HG03064 (cell line): Measurements from ENCODE around the gene NHERF2.

Experiments
- ATAC-seq: cut with Tn5 transposase; IDR thresholded peaks from one replicate; pipeline ENCODE4 v1.9.1; 2021; ENCODE audit warnings: low read depth; ENCODE audit not compliant: unreplicated experiment

NHERF2 gene

DNA sequence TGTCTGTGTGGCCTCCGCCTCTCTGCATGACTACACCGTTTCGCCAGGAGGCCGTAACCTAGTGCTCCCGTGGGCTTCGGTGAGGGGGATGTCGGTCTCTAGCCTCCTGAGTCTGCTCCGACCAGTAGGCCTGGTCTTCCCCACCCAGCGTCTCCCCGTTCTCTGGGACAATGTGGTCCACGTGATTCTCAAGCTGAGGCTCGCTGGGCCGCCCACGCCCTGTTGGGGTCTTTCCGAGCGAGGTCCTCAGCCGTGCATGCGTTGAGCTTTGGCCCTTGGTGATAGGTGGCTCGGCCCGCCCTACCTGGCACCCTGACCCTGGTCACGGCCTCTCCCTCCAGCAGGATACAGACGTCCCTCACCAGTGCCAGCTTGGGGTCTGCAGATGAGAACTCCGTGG is 52.0 kb downstream of the NHERF2 start:
- ATAC-seq = no peak

DNA sequence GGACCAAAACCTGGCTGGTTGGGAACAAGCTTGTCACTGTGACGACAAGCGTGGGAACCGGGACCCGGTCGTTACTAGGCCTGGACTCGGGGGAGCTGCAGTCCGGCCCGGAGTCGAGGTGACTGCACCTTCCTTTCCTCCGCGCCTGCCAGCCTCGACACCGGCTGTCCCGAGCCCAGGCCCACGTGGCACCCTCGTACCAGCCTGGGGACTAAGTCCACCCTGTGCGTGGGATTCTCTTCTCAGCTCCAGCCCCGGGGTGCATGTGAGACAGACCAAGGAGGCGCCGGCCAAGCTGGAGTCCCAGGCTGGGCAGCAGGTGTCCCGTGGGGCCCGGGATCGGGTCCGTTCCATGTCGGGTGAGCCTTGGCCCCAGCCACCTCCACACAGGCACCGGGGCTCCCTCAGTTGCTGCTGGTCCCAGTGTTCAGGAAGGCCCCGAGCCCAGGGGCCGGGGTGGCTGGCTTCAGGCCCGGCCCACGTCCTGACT is 52.7 kb downstream of the NHERF2 start:
- no peak for ATAC-seq

DNA sequence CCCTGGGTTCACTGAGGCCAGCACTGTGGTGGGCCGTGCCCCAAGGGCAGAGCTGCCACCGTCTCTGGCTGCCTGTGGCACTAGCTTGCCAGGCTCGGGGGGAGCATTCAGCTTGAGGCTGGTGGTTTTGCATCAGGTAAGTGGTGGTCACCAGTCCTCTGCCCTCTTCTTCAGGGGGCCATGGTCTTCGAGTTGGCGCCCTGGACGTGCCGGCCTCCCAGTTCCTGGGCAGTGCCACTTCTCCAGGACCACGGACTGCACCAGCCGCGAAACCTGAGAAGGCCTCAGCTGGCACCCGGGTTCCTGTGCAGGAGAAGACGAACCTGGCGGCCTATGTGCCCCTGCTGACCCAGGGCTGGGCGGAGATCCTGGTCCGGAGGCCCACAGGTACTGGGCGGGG is 53.3 kb downstream of the NHERF2 start:
- ATAC-seq = no peak

DNA sequence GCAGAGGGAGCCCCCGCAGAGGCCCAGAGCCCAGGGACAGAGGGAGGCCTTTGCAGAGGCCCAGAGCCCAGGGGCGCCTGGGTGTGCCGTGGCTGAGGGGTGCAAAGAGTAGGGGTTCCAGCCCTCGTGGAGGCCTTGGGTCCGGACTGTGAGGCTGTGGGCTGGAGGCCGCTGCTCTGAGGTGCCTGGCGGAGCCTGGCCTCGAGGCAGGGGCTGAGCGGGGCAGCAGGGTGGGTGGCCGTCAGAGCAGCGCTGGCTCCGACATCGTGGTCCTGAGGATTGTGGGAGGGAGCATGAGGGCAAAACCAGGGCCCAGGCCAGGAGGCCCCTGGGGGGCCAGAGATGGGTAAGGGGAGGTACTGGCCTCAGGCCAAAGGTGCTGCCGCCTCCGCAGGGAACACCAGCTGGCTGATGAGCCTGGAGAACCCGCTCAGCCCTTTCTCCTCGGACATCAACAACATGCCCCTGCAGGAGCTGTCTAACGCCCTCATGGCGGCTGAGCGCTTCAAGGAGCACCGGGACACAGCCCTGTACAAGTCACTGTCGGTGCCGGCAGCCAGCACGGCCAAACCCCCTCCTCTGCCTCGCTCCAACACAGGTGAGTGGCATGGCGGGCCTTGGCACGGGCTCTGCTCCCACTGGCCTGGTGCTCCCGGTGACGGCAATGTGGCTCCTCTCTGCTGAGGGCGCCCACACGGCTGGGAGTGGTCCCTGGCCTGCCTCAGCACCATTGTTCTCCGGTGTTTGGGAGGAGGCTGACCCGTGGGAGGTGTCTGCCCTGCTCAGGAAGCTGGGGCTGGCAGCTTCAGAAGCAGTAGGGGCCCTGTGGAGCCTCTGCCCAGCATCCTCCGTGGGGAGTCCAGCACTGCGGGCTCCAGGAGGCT is 54.7 kb downstream of the NHERF2 start:
- ATAC-seq = no peak

DNA sequence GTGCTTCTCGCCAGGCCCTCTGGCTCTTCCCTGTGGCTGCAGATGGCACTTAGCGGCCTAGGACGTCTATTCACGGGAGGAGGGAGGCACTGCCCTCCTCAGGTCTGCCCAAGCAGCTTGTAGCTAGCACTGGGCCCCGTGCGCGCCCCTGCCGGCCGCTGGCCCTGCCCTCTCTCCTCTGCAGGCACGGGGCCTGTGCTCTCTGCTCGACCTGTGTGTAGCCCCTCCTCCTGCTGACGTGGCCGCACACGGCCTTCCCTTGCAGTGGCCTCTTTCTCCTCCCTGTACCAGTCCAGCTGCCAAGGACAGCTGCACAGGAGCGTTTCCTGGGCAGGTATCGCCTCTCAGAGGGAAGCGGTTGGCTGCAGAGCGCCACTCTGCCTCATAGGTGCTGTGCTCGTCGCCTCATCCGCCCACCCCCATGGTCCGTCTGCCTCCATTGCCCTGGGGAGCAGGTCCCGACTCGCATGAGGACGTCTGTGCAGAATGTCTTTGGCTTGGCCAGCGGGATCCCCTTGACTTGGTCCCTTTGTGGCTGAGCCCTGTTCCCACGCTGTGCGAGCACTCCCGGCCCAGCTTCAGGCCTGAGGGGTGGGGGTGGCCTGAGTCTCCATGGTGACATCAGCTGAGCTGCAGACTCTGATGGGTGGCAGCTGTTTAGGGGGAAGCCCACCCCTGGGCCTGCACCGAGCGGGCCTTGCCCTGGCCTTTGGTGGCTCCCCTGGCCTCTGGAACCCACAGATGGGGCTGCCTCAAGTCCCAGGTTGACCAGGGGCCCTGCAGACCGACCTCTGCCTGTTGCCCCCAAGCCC is 55.7 kb downstream of the NHERF2 start:
- ATAC-seq = no peak

DNA sequence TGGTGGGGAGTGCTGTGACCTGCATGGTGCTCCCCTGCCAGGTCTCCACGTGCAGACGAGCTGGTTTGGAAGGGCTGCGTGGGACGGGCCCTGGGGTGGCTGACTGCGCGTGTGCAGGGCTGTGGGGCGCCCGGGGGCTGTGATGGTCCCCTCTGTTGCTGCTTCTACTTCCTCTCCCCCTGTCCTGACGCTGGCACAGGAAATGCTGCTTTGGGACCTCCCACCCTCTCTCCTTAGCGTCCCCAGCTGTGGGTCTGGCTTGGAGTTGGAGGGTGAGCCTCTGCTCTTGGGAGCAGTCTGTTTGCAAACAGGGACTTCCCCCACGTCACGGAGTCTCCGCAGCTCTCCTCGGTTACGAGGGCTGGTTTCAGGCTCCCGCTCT is 56.3 kb downstream of the NHERF2 start:
- no peak for ATAC-seq

DNA sequence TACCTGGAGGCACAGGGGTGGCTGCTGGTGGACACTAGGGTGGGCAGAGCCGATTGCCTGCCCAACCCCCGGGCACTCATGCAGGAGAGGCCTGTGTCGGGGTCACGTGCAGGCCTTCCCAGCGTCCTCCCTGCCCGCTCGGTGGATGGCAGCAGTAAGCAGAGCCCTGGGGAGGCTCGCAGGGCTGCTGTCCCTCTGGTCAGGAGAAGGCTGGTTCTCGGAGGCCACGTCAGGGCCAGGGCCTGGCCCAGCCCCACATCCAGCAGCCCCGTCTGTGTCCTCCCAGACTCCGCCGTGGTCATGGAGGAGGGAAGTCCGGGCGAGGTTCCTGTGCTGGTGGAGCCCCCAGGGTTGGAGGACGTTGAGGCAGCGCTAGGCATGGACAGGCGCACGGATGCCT is 56.7 kb downstream of the NHERF2 start:
- no peak for ATAC-seq

DNA sequence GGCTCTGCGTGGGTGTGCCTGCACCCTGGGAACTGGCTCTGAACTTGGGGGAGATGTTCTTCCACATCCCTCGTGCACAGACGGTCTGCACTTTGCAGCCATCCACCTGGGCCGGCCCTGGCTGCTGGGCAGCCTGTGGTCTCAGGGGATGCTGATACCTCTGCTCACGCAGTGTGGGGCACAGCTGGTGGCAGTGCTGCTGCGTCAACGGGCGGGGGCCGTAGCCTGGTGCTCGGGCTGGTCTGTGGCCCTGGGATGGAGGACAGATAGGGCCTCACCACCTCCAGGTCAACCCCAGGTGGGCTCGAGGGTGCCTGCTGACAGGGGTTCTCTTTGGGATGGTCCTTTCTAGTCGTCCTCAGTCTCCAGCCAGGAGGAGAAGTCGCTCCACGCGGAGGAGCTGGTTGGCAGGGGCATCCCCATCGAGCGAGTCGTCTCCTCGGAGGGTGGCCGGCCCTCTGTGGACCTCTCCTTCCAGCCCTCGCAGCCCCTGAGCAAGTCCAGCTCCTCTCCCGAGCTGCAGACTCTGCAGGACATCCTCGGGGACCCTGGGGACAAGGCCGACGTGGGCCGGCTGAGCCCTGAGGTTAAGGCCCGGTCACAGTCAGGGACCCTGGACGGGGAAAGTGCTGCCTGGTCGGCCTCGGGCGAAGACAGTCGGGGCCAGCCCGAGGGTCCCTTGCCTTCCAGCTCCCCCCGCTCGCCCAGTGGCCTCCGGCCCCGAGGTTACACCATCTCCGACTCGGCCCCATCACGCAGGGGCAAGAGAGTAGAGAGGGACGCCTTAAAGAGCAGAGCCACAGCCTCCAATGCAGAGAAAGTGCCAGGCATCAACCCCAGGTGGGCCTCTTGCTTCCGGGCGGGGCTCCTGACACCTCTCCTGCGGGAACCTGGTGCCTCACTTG is 57.4 kb downstream of the NHERF2 start:
- no peak for ATAC-seq

DNA sequence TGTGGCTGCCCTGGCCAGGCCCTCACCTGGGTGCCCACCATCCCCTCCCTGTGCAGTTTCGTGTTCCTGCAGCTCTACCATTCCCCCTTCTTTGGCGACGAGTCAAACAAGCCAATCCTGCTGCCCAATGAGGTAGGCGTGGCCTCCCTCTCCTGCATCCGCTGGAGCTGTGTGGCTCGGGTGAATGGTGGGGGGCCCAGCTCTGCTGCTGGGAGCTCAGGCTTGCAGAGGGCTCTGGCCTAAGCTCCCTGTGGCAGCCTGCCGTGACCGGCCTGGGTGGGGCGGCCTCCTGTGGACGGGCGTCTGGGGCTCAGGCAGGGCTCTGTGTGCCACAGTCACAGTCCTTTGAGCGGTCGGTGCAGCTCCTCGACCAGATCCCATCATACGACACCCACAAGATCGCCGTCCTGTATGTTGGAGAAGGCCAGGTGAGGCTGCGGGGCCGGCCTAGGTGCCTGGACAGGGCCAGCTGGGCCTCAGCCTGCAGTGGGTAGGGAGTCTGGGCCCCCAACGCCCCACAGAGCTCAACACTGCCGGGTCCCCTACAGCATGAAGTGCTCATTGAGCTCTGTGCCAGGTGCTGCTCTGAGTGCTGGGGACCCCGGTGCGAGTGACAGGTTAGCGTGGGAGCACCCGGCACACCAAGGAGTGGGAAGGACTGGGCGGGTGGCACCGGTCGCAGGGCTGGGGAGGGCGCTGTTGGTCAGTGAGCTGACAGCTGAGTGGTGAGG is 58.4 kb downstream of the NHERF2 start:
- ATAC-seq = no peak

DNA sequence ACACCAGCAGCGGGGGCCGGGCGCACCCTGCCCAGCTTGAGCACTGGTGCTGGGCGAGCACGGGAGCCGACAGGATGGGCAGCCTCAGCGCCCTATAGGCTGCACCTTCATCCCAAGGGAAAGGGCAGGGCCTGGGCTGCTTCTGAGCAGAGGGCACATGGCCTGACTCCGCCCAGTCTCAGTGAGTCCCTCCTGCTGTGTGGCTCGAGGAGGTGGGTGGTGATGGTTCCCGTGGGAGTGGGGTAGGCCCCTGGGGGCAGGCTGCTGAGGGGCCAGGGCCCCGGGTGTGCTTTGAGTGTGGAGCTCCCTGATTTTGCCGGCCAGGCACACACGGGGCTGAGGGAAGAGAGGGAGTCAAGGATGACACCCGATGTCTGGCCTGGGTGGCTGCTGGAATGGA is 59.0 kb downstream of the NHERF2 start:
- ATAC-seq = no peak

DNA sequence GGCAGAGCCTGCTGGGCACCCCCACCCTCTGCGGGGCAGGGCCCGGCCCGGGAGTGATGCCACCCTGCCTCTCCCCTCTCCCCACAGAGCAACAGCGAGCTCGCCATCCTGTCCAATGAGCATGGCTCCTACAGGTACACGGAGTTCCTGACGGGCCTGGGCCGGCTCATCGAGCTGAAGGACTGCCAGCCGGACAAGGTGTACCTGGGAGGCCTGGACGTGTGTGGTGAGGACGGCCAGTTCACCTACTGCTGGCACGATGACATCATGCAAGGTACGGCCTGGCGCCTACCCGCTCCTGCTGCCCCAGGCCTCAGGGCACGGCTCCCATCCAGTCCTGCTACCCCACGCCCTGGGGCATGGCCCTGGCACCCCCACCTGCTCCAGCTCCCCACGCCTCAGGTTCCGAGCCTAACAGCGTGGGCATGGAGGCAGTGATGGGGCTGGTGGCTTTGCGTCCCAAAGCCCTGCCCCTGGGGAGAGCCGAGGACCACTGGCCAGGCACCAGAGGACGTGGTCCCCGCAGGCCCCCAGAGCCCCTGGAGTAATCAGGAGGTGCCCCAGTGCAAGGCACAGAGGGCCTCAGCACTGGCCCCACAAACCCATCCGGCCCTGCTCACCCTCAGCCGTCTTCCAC is 59.5 kb downstream of the NHERF2 start:
- no peak for ATAC-seq

DNA sequence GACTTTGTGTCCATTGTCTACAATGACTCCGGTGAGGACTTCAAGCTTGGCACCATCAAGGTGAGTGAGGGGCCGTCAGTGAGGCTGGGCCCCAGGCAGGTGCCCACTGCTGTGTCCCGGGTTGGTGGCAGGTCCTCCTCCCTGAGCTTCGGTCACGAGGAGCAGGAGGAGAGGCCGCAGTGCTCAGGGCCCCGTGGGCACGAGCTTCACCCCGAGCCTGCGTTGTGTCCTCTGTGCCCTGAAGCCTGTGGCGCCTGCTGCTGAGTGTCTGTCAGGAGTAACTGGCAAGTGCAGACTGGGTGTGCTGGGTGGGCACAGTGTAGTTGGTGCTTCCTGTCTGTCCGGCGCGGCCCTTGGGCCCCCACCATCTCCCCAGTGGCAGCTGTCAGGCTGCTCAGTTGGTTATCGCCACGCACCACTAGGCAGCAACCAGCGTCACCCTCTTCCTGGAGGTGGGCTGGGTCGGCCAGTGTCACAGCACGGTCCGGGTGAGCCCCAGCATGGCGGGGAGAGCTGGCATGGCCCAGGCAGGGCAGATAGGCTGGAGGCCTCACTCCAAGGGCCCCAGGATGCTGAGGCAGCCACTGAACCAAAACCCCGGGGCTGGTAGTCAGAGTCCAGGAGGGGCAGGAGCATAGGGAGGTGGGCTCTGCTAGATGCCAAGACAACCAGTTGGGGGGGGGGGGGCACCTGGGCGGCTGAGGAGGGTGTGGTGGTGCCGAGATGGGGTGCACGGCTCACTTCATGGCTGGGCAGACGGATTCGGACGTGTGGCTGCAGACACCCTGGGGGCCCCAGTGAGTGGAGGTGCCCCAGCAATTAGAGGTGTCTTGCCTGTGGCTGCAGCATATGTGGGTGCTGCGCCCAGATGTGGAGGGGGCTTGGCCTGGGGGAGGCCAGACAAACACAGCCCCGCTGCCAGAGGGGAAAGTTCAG is 60.4 kb downstream of the NHERF2 start:
- no peak for ATAC-seq

DNA sequence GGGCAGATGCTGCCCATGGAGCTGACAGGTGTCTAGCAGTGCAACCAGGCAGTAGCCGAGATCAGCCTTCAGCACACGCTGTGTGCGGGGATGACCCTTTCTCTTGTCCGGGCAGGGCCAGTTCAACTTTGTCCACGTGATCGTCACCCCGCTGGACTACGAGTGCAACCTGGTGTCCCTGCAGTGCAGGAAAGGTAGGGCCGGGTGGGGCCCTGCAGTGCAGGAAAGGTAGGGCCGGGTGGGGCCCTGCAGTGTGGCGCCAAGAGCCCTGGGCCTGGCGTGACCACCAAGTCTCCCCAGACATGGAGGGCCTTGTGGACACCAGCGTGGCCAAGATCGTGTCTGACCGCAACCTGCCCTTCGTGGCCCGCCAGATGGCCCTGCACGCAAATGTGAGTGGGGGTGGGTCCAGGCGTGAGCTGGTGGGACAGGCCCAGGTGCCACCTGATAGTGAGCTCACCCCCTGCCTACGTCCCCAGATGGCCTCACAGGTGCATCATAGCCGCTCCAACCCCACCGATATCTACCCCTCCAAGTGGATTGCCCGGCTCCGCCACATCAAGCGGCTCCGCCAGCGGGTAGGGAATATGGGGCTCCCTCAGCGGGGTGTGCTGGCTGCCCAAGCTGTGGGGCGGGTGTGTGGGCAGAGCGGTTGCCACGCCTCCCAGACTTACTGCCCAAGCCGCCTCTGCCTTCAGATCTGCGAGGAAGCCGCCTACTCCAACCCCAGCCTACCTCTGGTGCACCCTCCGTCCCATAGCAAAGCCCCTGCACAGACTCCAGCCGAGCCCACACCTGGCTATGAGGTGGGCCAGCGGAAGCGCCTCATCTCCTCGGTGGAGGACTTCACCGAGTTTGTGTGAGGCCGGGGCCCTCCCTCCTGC is 61.3 kb downstream of the NHERF2 start:
- ATAC-seq = no peak
